M059J (cell line): ENCODE data around the gene MRO. TPM values are rescaled to one million over a fixed set of nuclear protein-coding genes. Genes with fewer than 3 reads are reported as not detected.
"Not testable (repeated sequence)": the region's sequence is repeated elsewhere in the genome, so short reads cannot be mapped to it uniquely, and the experiment has no call there.

ENCODE experiments used
- DNase-seq: peaks from one replicate; pipeline ENCODE4 v3.0.0-alpha.2; 2012; ENCODE audit warnings: low read depth
- total RNA-seq: library from RNA; depleted of rRNA; stranded (reverse); fragments of >200 nt; shearing (Covaris generic); gene quantifications from 2 replicates; pipeline ENCODE4 v1.2.3, GENCODE V29; 2014

The MRO gene
- total RNA-seq, 1 experiment from 2014 or later: not detected

- peak; percentile 92 for DNase-seq
These were observed 16.7 kb upstream of the MRO start for GRCh38 chr18:50836521-50836957.

GRCh38 chr18:50833496-50833895, 13.7 kb upstream of the MRO start:
- DNase-seq: not testable (repeated sequence)

- DNase-seq: no peak
These were observed 12.9 kb upstream of the MRO start for GRCh38 chr18:50832754-50833153.

GRCh38 chr18:50830544-50830943, 10.7 kb upstream of the MRO start:
- DNase-seq: no peak

GRCh38 chr18:50829644-50830043, 9.8 kb upstream of the MRO start:
- no peak for DNase-seq

GRCh38 chr18:50826027-50826426, 6.2 kb upstream of the MRO start:
- no peak for DNase-seq

- DNase-seq: no peak
These were observed 5.8 kb upstream of the MRO start for GRCh38 chr18:50825621-50826020.

- DNase-seq: no peak
These were observed 2.9 kb upstream of the MRO start for GRCh38 chr18:50822756-50823155.

GRCh38 chr18:50820901-50821520, 1.2 kb upstream of the MRO start:
- DNase-seq: no peak

- DNase-seq: peak; percentile 15
These were observed 639 bp downstream of the MRO start for GRCh38 chr18:50819027-50819727.

GRCh38 chr18:50816419-50817166, 3.2 kb downstream of the MRO start:
- no peak for DNase-seq

- no peak for DNase-seq
These were observed 5.4 kb downstream of the MRO start for GRCh38 chr18:50814395-50814794.

GRCh38 chr18:50813353-50813752, 6.5 kb downstream of the MRO start:
- DNase-seq: no peak

- DNase-seq: no peak
These were observed 7.0 kb downstream of the MRO start for GRCh38 chr18:50812834-50813233.

- DNase-seq: no peak
These were observed 12.6 kb downstream of the MRO start for GRCh38 chr18:50807176-50807575.

GRCh38 chr18:50806208-50806616, 13.6 kb downstream of the MRO start:
- no peak for DNase-seq

GRCh38 chr18:50805732-50806131, 14.1 kb downstream of the MRO start:
- no peak for DNase-seq

- no peak for DNase-seq
These were observed 16.2 kb downstream of the MRO start for GRCh38 chr18:50803592-50803991.

GRCh38 chr18:50802141-50802540, 17.7 kb downstream of the MRO start:
- DNase-seq: no peak

- DNase-seq: peak; percentile 4
These were observed 22.7 kb downstream of the MRO start for GRCh38 chr18:50797142-50797541.

GRCh38 chr18:50796495-50796894, 23.3 kb downstream of the MRO start:
- DNase-seq: no peak

- no peak for DNase-seq
These were observed 25.9 kb downstream of the MRO start for GRCh38 chr18:50793641-50794565.
